ENCODE measurements around the gene TRERF1. TPM values are rescaled to one million over a fixed set of nuclear protein-coding genes. Genes with fewer than 3 reads are reported as not detected.

The TRERF1 gene
- total and polyA plus RNA-seq, 2 of the 8 experiments (the other 6 are each of a cell fraction or from before 2014, with no cell fraction given), result 10.8 to 21.5 TPM

GRCh38 chr6:42269553-42269952 is 182.2 kb downstream of the TRERF1 start:
- H3K56ac ChIP-seq (replicated peaks; ENCODE audit: insufficient read length, low read depth, low read length), result no peak overlapping the region
- DNase-seq (ENCODE audit: low read depth in 1 of 2, low spot score in 2 of 2) (no peak), FAIRE-seq (no peak)
- H3K9ac ChIP-seq (replicated peaks in 1 of 4; ENCODE audit: extremely low read depth in 1 of 4, low read depth in 3 of 4, low read length in 3 of 4), result no peak overlapping the region
- H3K4ac ChIP-seq (replicated peaks; ENCODE audit: insufficient read length, low read depth, low read length), result no peak overlapping the region
- H2BK120ac ChIP-seq (replicated peaks; ENCODE audit: low read depth, low read length), result no peak overlapping the region
- no peak overlapping the region for H2BK15ac ChIP-seq (ENCODE audit: low read length)
- H2AFZ ChIP-seq (ENCODE audit: low read length), result no peak overlapping the region
- H4K8ac ChIP-seq (ENCODE audit: extremely low read depth, insufficient read depth, low read length), result no peak overlapping the region; the same call in 1 of the 2 replicates
- H3K4me3 ChIP-seq (ENCODE audit: extremely low read depth in 1 of 4, insufficient read depth in 2 of 4, low read depth in 3 of 4, low read length in 4 of 4), result no peak overlapping the region
- no peaks in the 10 kb centered on the region; the same call in 1 of the 2 replicates for H3K79me1 ChIP-seq (ENCODE audit: low read depth, low read length)
- 92% methylated on average over 6 of the region's 6 CpGs; no CpG with 5 or more reads in 1 of the 2 experiments for WGBS, 2 experiments (ENCODE audit: extremely low coverage in 1 of 2, insufficient coverage in 1 of 2, insufficient read length in 1 of 2, insufficient replicate concordance in 2 of 2, low coverage in 1 of 2, low lambda C conversion rate in 2 of 2, missing lambda C conversion rate in 1 of 2)
- no peaks in the 10 kb centered on the region for H3K79me2 ChIP-seq (ENCODE audit: control insufficient read depth in 1 of 2, insufficient read depth in 2 of 2, low read length in 2 of 2)
- peak overlapping the region; percentile 44; the same call in 1 of the 2 replicates for H2BK20ac ChIP-seq (ENCODE audit: low read length)
- no peaks in the 10 kb centered on the region for H3K27me3 ChIP-seq (replicated peaks in 1 of 4; ENCODE audit: control insufficient read depth in 3 of 4, extremely low read depth in 1 of 4, insufficient read depth in 3 of 4, low read length in 3 of 4)
- H3K18ac ChIP-seq (ENCODE audit: extremely low read depth, low read length), result no peak overlapping the region
- no peak overlapping the region for H3K23ac ChIP-seq (ENCODE audit: insufficient read length)
- H2BK5ac ChIP-seq (ENCODE audit: low read depth, low read length), result no peak overlapping the region
- CTCF ChIA-PET (ENCODE audit: partially characterized antibody), result interaction anchor here (1.3 to 1.9 kb wide), 3 partner anchors 9 to 278 kb away, joined by 3 to 6 read pairs (median 4); no protein-coding TSS in a partner anchor
- no peak overlapping the region for H4K5ac ChIP-seq (ENCODE audit: insufficient read length, low read depth, low read length)
- H2AK5ac ChIP-seq (ENCODE audit: low read depth, low read length), result no peak overlapping the region
- POLR2A ChIA-PET (ENCODE audit: partially characterized antibody), result no interaction called here
- no peaks in the 10 kb centered on the region for H3K9me3 ChIP-seq (ENCODE audit: insufficient read depth in 2 of 2, low read depth in 1 of 2, low read length in 1 of 2)
- H4K20me1 ChIP-seq (replicated peaks in 1 of 2; ENCODE audit: control insufficient read depth in 1 of 2, insufficient read depth in 2 of 2, low read length in 2 of 2), result peaks cover 0 to 3% of the 10 kb centered on the region in 2 experiments
- no peak overlapping the region for H3K4me2 ChIP-seq (ENCODE audit: insufficient read depth in 1 of 2, low read depth in 2 of 2, low read length in 2 of 2)
- no peak overlapping the region for H2BK12ac ChIP-seq (ENCODE audit: low read depth, low read length)
- peaks cover 0 to 14% (median 3%) of the 10 kb centered on the region in 4 experiments; a peak in 4 of 8 replicates for H3K36me3 ChIP-seq (ENCODE audit: control insufficient read depth in 2 of 4, insufficient read depth in 4 of 4, low read length in 3 of 4)
- TF ChIP-seq SAP30 (IDR thresholded peaks at IDR 0.05; ENCODE audit: insufficient read depth, insufficient replicate concordance, low read length), result no peak
- TF ChIP-seq TAF1 (IDR thresholded peaks at IDR 0.05; ENCODE audit: low read depth, low read length), result no peak
- TF ChIP-seq CHD2 (IDR thresholded peaks at IDR 0.05; ENCODE audit: low read length), result no peak
- no peak for TF ChIP-seq EZH2 (IDR thresholded peaks at IDR 0.05; ENCODE audit: low read depth, low read length, severe bottlenecking)
- no peak for TF ChIP-seq SIN3A (conservative IDR thresholded peaks at IDR 0.05 in 1 of 2, IDR thresholded peaks at IDR 0.05 in 1 of 2; ENCODE audit: low read depth in 1 of 2, low read length in 2 of 2)
- no peak for TF ChIP-seq SP4 (IDR thresholded peaks at IDR 0.05; ENCODE audit: low read length)
- TF ChIP-seq YY1 (IDR thresholded peaks at IDR 0.05; ENCODE audit: low read depth, low read length), result no peak
- TF ChIP-seq MAFK (IDR thresholded peaks at IDR 0.05; ENCODE audit: low read depth, low read length), result no peak
- H3K14ac ChIP-seq (ENCODE audit: insufficient read length), result no peak overlapping the region
- H4K91ac ChIP-seq (replicated peaks; ENCODE audit: insufficient read length, low read length), result no peak overlapping the region
- H3K27ac ChIP-seq (ENCODE audit: low read depth, low read length), result no peak overlapping the region
- H3K23me2 ChIP-seq (ENCODE audit: low read depth, low read length), result no peaks in the 10 kb centered on the region
- H3K4me1 ChIP-seq (replicated peaks in 1 of 4; ENCODE audit: control insufficient read depth in 3 of 4, insufficient read depth in 4 of 4, low read length in 3 of 4), result peaks cover 0 to 4% (median 1%) of the 10 kb centered on the region in 4 experiments; a peak in 5 of 7 replicates

All from H1 (cell line).